ENCODE results near the gene SLC9A9.
"Not testable (repeated sequence)": the region's sequence is repeated elsewhere in the genome, so short reads cannot be mapped to it uniquely, and the experiment has no call there.

The SLC9A9 gene

GRCh38 chr3:143712522-143712921 lies 135.7 kb downstream of the SLC9A9 start:
- DNase-seq (ENCODE audit: low read depth): no peak
- no peak overlapping the region for H3K4me3 ChIP-seq (ENCODE audit: low read depth, low read length)
- TF ChIP-seq, protein P1, sequence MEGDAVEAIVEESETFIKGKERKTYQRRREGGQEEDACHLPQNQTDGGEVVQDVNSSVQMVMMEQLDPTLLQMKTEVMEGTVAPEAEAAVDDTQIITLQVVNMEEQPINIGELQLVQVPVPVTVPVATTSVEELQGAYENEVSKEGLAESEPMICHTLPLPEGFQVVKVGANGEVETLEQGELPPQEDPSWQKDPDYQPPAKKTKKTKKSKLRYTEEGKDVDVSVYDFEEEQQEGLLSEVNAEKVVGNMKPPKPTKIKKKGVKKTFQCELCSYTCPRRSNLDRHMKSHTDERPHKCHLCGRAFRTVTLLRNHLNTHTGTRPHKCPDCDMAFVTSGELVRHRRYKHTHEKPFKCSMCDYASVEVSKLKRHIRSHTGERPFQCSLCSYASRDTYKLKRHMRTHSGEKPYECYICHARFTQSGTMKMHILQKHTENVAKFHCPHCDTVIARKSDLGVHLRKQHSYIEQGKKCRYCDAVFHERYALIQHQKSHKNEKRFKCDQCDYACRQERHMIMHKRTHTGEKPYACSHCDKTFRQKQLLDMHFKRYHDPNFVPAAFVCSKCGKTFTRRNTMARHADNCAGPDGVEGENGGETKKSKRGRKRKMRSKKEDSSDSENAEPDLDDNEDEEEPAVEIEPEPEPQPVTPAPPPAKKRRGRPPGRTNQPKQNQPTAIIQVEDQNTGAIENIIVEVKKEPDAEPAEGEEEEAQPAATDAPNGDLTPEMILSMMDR (conservative IDR thresholded peaks at IDR 0.05; ENCODE audit: low read depth, low read length): no peak

GRCh38 chr3:143707848-143708247 lies 140.4 kb downstream of the SLC9A9 start:
- H3K4me3 ChIP-seq (ENCODE audit: low read depth, low read length): no peak overlapping the region
- TF ChIP-seq, protein P1 (conservative IDR thresholded peaks at IDR 0.05; ENCODE audit: low read depth, low read length): no peak
- DNase-seq (ENCODE audit: low read depth): peak; percentile 36

DNA sequence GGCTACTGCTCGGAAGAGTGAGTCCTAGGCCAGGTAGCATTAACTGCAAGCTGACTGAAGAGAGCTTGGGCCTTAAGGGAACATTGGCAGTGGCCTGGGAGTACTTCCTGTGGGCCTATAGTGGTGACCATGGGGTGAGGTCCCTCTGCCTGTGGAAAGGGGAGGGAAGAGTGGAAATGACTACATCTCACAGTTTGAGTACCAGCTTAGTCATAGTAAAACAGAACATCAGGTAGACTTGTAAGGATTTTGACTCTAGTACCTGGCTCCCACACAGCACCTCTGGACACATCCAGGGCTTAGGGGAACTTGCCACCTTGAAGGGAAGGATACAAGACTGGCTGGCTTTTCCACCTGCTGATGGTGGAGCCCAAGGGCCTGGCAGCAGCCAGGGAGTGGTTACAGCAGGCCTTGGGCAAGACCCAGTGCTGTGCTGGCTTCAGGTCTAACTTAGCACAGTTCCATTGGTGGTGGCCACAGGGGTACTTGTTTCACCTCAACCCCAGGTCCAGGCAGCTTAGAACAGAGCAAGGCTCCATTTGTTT lies 147.8 kb downstream of the SLC9A9 start:
- H3K4me3 ChIP-seq (ENCODE audit: low read depth, low read length): no peak overlapping the region
- DNase-seq (ENCODE audit: low read depth): no peak
- TF ChIP-seq, protein P1 (conservative IDR thresholded peaks at IDR 0.05; ENCODE audit: low read depth, low read length): no peak

DNA sequence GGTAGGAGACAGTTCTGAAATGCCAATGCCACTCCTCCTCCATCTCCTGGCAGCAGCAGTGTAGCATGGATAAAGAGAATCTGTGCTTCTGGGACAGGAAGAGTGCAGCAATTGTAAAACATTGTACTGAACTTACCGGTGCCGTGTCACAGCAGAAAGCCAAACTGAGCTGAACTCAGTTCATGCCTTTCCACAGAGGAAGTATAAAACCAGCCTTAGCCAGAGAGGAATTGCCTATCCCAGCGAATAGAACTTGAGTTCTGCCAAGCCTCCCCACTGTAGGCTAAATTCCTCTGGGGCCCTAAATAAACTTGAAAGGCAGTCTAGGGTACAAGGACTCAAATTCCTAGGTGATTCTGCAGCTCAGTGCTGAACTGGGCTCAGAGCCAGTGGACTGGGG lies 148.8 kb downstream of the SLC9A9 start:
- no peak for DNase-seq (ENCODE audit: low read depth)
- H3K4me3 ChIP-seq (ENCODE audit: low read depth, low read length): no peak overlapping the region
- TF ChIP-seq, protein P1 (conservative IDR thresholded peaks at IDR 0.05; ENCODE audit: low read depth, low read length): no peak

GRCh38 chr3:143698682-143699303 lies 149.5 kb downstream of the SLC9A9 start:
- H3K4me3 ChIP-seq (ENCODE audit: low read depth, low read length): no peak overlapping the region
- no peak for DNase-seq (ENCODE audit: low read depth)
- TF ChIP-seq, protein P1 (conservative IDR thresholded peaks at IDR 0.05; ENCODE audit: low read depth, low read length): no peak

DNA sequence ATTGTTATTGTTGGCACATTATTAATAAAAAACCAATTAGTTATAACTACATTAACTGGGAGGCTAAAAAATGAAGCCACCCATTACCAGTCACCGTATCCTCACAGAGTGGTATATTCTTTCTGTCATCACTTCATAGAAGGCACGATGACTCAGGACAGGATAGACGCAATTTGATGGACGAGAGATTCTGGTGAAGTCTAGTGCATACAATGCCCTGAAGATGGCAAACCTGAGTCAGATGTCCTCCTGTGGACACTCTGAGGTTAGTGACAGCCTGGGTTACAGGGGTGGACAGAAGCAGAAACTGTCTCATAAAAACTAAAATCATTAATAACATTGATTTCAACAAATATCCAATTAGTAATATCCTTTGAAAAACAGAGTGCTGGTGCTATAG lies 150.3 kb downstream of the SLC9A9 start:
- no peak overlapping the region for H3K4me3 ChIP-seq (ENCODE audit: low read depth, low read length)
- TF ChIP-seq, protein P1 (conservative IDR thresholded peaks at IDR 0.05; ENCODE audit: low read depth, low read length): peak; percentile 5
- DNase-seq (ENCODE audit: low read depth): no peak

- H3K4me3 ChIP-seq (ENCODE audit: low read depth, low read length); DNase-seq (ENCODE audit: low read depth): not testable (repeated sequence)
Measured at GRCh38 chr3:143695333-143695732, 152.9 kb downstream of the SLC9A9 start.
